NCI-H2081 (cell line): ENCODE measurements around the gene LSP1.

Experiments
- DNase-seq, 2 experiments: peaks; one replicate each; lab custom pipeline; 2025; lab: John Stamatoyannopoulos, UW

LSP1 gene

DNA sequence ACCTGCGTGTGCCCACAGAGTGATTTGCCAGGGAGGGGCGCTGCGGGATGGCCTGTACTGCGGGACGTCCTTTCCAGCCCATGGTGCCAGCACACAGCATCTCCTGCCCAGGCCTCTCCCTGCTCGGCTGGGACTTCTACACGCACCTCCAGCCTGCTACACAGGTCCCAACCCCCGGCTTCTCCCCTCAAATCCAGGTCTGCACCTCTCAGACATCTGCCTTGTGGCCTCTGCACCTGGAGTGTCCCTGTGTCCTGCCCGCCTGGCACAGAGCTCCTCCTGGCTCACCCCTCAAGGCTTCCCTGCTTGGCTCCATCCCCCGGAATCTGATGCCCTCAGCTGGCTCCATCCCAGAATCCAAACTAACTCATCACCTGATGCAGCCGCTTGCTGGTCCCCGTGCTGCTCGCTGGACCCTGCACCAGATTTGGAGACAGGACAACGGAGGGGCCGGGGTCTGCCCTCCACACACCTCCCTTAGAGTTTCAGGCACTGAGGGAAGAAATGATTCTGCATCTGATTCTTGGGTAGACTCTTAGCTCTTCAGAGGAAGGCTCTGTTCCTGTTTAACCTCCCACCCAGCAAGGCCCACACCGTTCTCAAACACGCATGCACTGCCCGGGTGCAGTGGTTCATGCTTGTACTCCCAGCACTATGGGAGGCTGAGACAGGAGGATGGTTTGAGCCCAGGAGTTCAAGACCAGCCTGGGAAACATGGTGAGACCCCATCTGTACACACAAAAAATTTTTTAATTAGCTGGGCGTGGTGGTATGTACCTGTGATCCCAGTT is 4.0 kb upstream of the LSP1 start:
- no peak for DNase-seq

GRCh38 chr11:1851468-1852180 is 1.3 kb upstream of the LSP1 start:
- no peak for DNase-seq

DNA sequence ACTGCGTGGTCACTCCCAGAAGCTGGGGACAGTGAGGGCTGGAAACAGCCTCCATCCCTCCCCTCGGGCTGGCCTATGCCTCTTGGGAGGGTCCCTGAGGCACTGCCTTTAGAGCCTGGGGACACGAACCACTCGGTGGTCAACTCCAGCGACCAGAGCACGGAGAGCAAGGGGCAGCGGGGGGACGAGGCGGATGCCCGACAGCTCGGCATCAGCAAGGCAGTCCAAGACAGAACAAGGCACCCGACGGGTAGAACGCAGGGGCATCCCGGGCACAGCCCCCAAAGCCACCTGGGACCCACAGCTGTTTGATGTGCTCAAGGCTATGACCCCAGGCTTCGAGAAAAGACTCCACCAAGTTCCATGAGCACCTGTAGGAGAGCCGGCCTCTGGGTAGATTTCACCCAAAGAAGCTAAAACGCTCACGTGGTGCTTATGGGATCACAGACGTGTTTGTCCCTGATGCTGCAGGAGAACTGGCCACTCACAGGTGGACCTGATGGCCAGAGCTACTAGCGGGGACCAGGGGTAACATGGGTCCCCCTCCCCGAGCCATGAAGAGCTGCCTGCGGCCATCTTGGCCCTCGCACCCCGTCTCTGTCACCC is 510 bp upstream of the LSP1 start:
- DNase-seq = no peak

- no peak for DNase-seq
Observed at GRCh38 chr11:1853376-1854131, 670 bp downstream of the LSP1 start.

DNA sequence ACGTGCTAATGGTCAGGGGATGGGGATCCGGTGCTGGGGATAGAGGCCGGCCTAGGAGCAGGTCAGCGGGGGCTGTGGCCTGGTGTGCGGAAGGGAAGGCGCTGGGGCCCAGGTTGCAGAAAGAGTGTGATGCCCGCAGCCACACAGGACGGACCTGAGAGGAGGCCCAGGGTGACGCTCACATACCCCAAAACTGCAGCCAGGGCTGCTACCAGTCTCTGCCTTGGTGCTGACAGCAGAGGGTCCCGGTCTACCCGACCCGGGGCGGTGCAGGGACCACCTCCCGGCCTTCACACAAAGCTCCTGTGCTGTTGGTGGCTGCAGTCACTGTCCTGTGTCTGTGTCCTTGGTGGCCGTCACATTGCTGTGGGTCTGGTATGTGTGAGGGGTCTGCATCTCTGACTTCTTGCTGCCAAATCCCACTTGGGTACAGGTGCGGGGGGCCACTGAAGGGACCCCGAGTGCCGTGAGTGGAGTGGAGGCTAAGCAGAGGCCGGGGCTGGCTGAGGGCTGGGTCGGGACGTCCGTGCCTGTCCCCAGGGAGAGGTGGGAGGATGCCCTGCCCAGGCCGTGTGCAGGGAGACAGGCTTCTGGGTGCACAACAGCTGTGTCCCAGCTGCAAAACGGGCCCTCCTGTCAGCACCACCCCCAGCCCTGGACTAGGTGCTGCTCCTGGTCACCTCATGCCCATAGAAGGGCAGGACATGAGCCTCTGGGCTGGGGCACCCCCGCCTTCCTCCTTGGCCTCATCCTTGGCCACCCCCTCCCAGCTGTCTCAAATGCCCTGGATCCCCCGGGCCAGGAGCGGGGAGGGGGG is 1.5 kb downstream of the LSP1 start:
- DNase-seq = no peak

- DNase-seq = no peak
Observed at GRCh38 chr11:1854949-1855885, 2.3 kb downstream of the LSP1 start.

DNA sequence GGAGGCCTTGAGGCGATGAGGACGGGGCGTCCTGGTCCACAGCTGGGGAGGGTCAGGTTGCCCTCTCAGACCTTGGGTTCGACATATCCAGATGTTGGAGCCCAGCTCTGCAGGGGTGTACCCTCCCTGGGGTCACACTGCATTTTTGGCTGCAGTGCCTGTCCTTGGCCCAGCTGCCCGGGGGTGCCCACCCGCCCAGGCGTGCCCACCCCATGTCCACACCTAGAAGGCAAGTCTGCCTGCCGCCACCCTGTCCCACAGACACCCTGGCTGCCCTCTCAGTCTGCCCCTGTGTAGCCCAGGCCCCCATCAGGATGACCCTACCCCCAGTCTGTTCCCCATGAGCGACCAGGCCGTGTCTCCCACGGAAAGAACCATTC is 3.0 kb downstream of the LSP1 start:
- DNase-seq = no peak

DNA sequence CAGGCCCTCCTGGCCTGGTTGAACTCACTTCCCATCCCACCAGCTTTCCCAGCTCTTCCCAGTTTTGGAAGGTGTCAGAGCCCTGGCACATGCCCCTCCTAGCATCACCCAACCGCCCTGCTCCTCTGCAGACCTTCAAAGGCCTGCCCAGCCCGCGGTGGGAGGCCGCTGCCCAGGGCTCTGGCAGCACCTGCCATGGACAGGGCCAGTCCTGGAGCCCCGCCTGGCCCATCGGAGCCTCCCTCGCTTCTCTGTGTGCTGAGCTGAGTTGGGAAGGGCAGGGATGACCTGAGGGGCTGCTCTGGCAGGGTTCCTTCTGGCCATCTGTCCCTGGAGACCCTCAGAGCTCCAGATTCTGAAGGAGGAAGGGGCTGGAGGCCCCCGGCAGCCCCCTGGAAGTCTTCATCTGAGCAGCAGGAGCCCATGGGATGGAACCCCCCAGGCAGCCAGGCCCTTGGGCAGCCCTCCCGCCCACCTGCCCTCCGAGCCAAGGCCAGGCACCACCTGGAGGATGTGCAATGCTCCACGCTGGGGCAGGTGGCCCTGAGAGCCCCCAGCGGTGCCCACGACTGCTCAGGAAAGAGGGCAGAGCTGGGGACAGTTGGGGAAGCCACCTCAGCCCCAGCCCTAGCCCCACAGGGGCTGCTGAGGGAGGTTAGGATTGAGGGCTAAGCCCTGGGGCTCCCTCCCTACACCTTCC is 3.6 kb downstream of the LSP1 start:
- DNase-seq = no peak

- no peak for DNase-seq
Observed at GRCh38 chr11:1857064-1857463, 4.2 kb downstream of the LSP1 start.

DNA sequence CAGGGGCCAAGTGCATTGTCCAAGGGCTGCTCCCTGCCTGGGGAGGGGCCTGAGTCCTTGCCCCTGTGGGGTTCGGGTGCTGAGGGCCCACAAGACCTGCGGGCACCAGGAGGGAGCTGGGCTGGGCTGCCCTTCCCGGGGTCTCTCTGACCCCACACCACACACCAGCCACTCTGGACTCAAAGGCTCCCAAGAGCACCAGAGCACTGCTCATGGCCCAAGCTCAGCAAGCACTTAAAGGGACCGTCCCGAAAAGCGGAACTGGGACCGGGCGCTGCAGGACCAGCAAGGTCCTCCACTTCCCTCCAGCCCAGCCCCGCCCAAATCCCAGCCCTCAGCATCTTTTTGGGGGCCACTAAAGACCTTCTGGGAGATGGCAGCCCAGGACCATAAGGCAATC is 5.3 kb downstream of the LSP1 start:
- DNase-seq = no peak

- no peak for DNase-seq
Observed at GRCh38 chr11:1858576-1858975, 5.7 kb downstream of the LSP1 start.

DNA sequence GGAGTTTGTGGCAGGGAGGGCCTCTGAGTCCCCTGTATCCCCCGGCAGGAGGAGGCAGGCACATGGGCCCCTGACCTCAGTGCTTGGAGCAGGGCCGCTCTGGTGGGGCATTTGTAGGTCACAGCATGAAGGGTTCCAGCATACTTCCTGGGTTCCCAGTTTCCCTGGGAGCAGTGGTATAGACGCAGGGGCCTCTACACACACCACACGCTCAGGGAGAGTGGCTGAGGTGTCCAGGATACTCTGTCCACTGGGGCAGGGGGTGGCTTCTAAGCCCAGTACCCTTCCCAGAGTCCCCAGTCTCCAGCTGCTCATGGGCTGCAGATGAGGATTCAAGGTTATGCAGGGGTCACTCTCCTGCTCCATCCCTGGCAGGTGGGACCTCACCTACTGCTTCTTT is 6.1 kb downstream of the LSP1 start:
- no peak for DNase-seq

DNA sequence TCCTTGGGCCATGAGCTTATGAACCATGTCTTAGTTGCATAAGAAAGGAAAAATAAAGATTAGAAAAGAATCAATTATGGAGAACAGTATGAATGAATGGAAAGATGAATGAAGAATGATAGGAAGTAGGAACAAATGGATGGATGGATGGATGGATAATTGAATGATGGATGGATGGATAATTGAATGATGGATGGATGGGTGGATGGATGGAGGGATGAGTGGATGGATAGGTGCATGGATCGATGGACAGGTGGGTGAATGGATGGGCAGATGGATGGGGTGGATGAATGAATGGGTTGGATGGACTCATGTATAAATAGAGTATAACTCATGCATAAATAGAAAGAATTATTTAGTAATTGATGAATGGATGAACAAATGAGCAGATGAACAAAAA is 7.2 kb downstream of the LSP1 start:
- DNase-seq = no peak

DNA sequence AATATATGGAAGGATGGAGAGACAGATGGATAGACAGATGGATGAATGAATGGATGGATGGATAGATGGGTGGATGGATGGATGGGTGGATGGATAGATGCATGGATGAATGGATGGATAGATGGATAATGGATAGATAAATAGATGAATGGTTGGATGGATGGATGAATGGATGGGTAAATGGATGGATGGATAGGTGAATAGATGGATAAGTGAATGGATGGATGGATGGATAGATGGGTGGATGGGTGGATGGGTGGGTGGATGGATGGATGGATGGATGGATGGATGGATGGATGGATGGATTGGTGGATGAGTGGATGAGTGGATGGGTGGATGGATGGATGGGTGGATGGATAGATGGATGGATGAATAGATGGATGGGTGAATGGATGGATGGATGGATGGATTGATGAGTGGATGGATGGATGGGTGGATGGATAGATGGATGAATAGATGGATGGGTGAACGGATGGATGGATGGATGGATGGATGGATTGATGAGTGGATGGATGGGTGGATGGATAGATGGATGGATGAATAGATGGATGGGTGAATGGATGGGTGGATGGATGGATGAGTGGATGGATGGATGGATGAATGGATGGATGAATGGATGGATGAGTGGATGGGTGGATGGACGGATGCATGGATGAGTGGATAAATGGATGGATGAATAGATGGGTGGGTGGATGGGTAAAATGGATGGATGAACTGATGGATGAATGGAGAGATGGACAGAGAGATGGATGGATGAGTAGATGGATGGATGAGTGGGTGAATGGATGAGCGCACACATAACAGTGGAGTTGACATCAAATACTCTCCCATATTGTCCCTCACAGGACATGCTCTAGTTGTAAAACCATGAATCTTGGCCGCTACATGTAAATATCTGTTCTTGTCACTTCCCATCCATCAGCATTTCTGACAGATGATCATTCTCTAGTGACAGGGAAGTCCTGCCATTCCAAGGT is 8.8 kb downstream of the LSP1 start:
- no peak for DNase-seq

DNA sequence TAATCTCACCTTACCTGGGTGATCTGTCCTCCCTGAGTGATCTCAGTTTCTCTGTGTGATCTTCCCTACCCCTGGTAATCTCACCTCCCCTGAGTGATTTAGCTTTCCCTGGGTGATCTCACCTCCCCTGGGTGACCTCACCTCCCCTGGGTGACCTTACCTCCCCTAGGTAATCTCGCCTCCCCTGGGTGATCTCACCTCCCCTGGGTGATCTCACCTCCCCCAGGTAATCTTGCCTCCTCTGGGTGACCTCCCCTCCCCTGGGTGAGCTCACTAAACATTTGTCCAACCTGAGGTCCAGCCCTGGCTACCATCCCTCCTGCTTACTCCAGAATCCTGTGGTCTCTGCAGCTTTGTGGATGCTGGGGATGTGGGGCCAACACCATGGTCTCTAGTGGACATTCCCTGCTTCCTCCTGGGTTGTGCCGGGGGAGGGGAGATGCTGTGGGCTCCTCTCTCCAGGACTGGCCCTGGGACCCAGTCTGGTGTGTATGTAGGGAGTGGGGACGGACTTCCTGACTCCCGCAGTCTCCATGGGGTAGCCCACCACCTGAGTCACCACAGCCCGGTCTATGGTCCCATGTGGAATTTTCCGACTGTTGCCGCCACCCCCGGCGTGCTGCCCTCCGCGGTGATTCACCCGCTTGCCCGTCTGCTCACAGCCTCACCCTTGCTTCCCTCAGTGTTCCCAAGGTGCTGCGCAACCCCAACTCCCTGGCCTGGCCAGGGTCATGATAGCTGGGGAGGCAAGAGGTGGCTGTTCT is 9.9 kb downstream of the LSP1 start:
- DNase-seq = no peak

GRCh38 chr11:1863352-1864216 is 10.7 kb downstream of the LSP1 start:
- no peak for DNase-seq

DNA sequence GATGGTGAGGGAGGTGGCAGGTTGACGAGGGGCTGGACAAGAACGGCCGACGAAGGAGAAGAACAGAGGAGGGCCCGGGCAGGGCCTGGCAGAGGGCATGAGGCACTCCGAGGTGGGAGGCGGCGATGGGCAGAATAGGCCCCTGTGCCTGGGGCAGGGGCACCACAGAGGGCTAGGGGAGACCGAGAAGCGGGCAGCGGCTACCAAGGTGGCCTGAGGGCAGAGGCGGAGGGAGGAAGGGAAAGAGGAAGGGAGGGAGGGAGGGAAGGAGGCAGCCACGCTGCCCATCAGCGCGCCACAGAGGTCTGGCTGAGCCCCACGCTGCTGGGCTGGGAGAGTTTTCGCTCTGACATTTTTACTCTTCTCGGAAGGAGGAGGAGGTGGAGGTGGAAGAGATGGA is 11.3 kb downstream of the LSP1 start:
- DNase-seq = no peak
